HEK293T (cell line): Measurements from ENCODE around the gene SIK3.

Experiments
- CTCF ChIA-PET: fragments of 350-600 bp; formaldehyde crosslinking; extraction: SDS; loops from one replicate; lab custom pipeline; 2021; ENCODE audit warnings: antibody characterized with exemption, inconsistent platforms; lab: Yijun Ruan, JAX
- POLR2A ChIA-PET: fragments of 350-600 bp; formaldehyde crosslinking; extraction: SDS; loops from one replicate; lab custom pipeline; 2020; ENCODE audit warnings: antibody characterized with exemption, inconsistent platforms; lab: Yijun Ruan, JAX
- DNase-seq: peaks from one replicate; pipeline ENCODE4 v3.0.0; 2012; ENCODE audit warnings: mixed read lengths; ENCODE audit errors: extremely low spot score
- ARNT ChIP-seq: fragments of 450-650 bp; IDR thresholded peaks from 2 replicates; pipeline ENCODE4 v1.6.1; 2017; ENCODE audit warnings: mild to moderate bottlenecking
- BHLHE40 ChIP-seq: fragments of 450-650 bp; IDR thresholded peaks from 2 replicates; pipeline ENCODE4 v1.6.1; 2016; ENCODE audit warnings: mild to moderate bottlenecking, moderate library complexity, borderline replicate concordance
- CTBP1 ChIP-seq: fragments of 450-650 bp; IDR thresholded peaks from 2 replicates; pipeline ENCODE4 v1.6.1; 2016; ENCODE audit warnings: borderline replicate concordance
- ELF4 ChIP-seq: fragments of 450-650 bp; IDR thresholded peaks from 2 replicates; pipeline ENCODE4 v1.6.1; 2017; ENCODE audit warnings: antibody characterized with exemption
- FOXA1 ChIP-seq: fragments of 450-650 bp; IDR thresholded peaks from 2 replicates; pipeline ENCODE4 v1.6.1; 2016; ENCODE audit warnings: mild to moderate bottlenecking
- FOXK2 ChIP-seq: fragments of 450-650 bp; IDR thresholded peaks from 2 replicates; pipeline ENCODE4 v1.6.1; 2016; ENCODE audit warnings: mild to moderate bottlenecking
- FOXM1 ChIP-seq: fragments of 450-650 bp; IDR thresholded peaks from 2 replicates; pipeline ENCODE4 v1.6.1; 2017; ENCODE audit warnings: mild to moderate bottlenecking, borderline replicate concordance
- HDGF ChIP-seq: fragments of 450-650 bp; IDR thresholded peaks from 2 replicates; pipeline ENCODE4 v1.6.1; 2017; ENCODE audit warnings: antibody characterized with exemption, borderline replicate concordance
- L3MBTL2 ChIP-seq: fragments of 450-650 bp; conservative IDR thresholded peaks from 2 replicates; pipeline ENCODE4 v1.6.1; 2016; ENCODE audit warnings: mild to moderate bottlenecking
- LEF1 ChIP-seq: fragments of 450-650 bp; IDR thresholded peaks from 2 replicates; pipeline ENCODE4 v1.6.1; 2017; ENCODE audit warnings: mild to moderate bottlenecking, borderline replicate concordance
- NFRKB ChIP-seq: fragments of 450-650 bp; IDR thresholded peaks from 2 replicates; pipeline ENCODE4 v1.6.1; 2016; ENCODE audit warnings: mild to moderate bottlenecking, moderate library complexity
- SP1 ChIP-seq: fragments of 450-650 bp; IDR thresholded peaks from 2 replicates; pipeline ENCODE4 v1.6.1; 2017
- SUZ12 ChIP-seq: fragments of 450-650 bp; IDR thresholded peaks from 2 replicates; pipeline ENCODE4 v1.6.1; 2016; ENCODE audit warnings: mild to moderate bottlenecking
- TARDBP ChIP-seq: fragments of 450-650 bp; IDR thresholded peaks from 2 replicates; pipeline ENCODE4 v1.6.1; 2016
- ZNF384 ChIP-seq: fragments of 450-650 bp; IDR thresholded peaks from 2 replicates; pipeline ENCODE4 v1.6.1; 2016
- TF ChIP-seq, protein P1 (sequence below): fragments of 450-650 bp; IDR thresholded peaks from 2 replicates; pipeline ENCODE4 v1.6.1; 2016

The SIK3 gene

DNA sequence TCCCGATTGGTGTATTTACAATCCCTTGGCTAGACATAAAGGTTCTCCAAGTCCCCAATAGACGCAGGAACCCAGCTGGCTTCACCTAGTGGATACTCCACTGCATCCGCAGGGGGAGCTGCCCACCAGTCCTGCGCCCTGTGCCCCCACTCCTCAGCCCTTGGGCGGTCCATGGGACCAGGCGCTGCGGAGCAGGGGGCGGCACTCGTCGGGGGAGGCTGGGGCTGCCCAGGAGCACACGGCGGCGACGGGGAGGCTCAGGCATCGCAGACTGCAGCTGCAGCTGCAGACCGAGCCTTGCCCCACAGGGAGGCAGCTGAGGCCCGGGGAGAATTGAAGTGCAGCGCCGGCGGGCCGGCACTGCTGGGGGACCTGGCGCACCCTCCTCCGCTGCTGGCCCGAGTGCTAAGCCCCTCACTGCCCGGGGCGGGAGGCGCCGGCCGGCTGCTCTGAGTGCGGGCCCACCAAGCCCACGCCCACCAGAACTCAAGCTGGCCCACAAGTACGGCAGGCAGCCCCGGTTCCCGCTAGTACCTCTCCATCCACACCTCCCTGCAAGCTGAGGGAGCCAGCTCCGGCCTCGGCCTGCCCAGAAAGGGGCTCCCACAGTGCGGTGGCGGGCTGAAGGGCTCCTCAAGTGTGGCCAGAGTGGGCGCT is 12.2 kb upstream of the SIK3 start:
- ChIA-PET CTCF (no interaction called here), POLR2A (no interaction called here)
- no peak for DNase-seq
- TF ChIP-seq FOXA1 (no peak), ARNT (no peak), TARDBP (no peak), FOXK2 (no peak), SP1 (no peak), SUZ12 (no peak), ELF4 (no peak), L3MBTL2 (no peak), LEF1 (no peak), CTBP1 (no peak), BHLHE40 (no peak)
- TF ChIP-seq, protein P1, sequence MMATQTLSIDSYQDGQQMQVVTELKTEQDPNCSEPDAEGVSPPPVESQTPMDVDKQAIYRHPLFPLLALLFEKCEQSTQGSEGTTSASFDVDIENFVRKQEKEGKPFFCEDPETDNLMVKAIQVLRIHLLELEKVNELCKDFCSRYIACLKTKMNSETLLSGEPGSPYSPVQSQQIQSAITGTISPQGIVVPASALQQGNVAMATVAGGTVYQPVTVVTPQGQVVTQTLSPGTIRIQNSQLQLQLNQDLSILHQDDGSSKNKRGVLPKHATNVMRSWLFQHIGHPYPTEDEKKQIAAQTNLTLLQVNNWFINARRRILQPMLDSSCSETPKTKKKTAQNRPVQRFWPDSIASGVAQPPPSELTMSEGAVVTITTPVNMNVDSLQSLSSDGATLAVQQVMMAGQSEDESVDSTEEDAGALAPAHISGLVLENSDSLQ: no peak

- POLR2A ChIA-PET: no interaction called here
- CTCF ChIA-PET: interaction anchor here (0.5 to 1.2 kb wide), 3 partner anchors 119 to 365 kb away, joined by 3 to 5 read pairs (median 3); partner anchors contain the start of gene APOA5
- DNase-seq: no peak
- TF ChIP-seq SP1 (no peak), NFRKB (no peak), FOXA1 (no peak), ELF4 (no peak), SUZ12 (no peak), ZNF384 (no peak), L3MBTL2 (no peak), BHLHE40 (no peak), FOXM1 (no peak), TARDBP (no peak), LEF1 (no peak)
- TF ChIP-seq, protein P1: no peak
Measured at GRCh38 chr11:117107701-117108590, 9.7 kb upstream of the SIK3 start.

DNA sequence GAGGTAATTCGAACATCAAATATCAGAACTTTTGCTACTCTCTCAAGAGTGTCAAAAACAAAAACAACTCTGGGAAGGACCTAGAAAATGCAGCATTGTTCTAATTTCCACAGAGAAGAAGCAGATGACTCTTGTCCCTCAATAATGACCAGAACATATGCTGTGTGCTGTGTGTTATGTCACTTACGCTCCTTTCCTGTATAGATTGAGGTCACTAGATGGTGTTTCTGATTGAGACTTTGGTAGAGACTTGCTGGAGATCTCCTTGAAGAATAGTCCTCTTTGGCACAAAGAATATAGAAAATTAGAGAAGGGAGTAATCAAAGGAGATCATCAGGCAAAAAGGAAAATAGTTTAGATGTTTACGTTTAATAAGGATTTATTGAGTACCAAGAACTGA is 2.3 kb upstream of the SIK3 start:
- TF ChIP-seq, protein P1: no peak
- TF ChIP-seq FOXA1 (no peak), NFRKB (no peak), CTBP1 (no peak), ARNT (no peak), SUZ12 (no peak), LEF1 (no peak), HDGF (no peak), ELF4 (no peak), TARDBP (no peak), SP1 (no peak)
- ChIA-PET POLR2A (no interaction called here), CTCF (no interaction called here)
- DNase-seq: no peak

- POLR2A ChIA-PET: interaction anchor here (1.4 kb wide), 1 partner anchor 223 kb away, joined by 3 read pairs; no protein-coding TSS in a partner anchor
- CTCF ChIA-PET: interaction anchor here (0.6 to 1.5 kb wide), 5 partner anchors 17 to 119 kb away, joined by 3 read pairs; no protein-coding TSS in a partner anchor
- DNase-seq: no peak
- no peak for TF ChIP-seq ARNT
- TF ChIP-seq, protein P1: no peak
- TF ChIP-seq HDGF: no peak
- no peak for TF ChIP-seq NFRKB
- no peak for TF ChIP-seq FOXA1
- no peak for TF ChIP-seq L3MBTL2
- no peak for TF ChIP-seq SUZ12
- no peak for TF ChIP-seq LEF1
- TF ChIP-seq BHLHE40: no peak
- TF ChIP-seq ELF4: no peak
- TF ChIP-seq FOXM1: no peak
- no peak for TF ChIP-seq ZNF384
- TF ChIP-seq SP1: no peak
- no peak for TF ChIP-seq FOXK2
- TF ChIP-seq TARDBP: no peak
- no peak for TF ChIP-seq CTBP1
Measured at GRCh38 chr11:117099696-117100095, 1.5 kb upstream of the SIK3 start.
